Keratinocyte (primary cell): ENCODE data around the gene RPH3AL. TPM values are rescaled to one million over a fixed set of nuclear protein-coding genes. Genes with fewer than 3 reads are reported as not detected.

Experiments used
- DNase-seq: peaks from one replicate; pipeline ENCODE4 v3.0.0-alpha.2; 2011; ENCODE audit warnings: low read depth, missing footprints, low spot score
- FAIRE-seq: peaks from 2 replicates; lab custom pipeline; 2011; peaks lifted over from hg19 to GRCh38; lab: Jason Lieb, UNC
- H2AFZ ChIP-seq: 2 replicates; pipeline ENCODE4 v1.6.0; 2012; ENCODE audit warnings: low read length, control low read depth, inconsistent platforms; ENCODE audit not compliant: control insufficient read depth
- H3K27ac ChIP-seq: 2 replicates; pipeline ENCODE4 v1.5.1; 2011; ENCODE audit warnings: low read length; ENCODE audit not compliant: control insufficient read depth, insufficient read depth
- H3K27me3 ChIP-seq: 3 replicates; pipeline ENCODE4 v1.6.0; 2011; ENCODE audit warnings: low read length; ENCODE audit not compliant: control insufficient read depth, insufficient read depth; ENCODE audit errors: extremely low read depth
- H3K36me3 ChIP-seq, 2 experiments: 2 replicates in 1 of 2; 3 replicates in 1 of 2; pipeline ENCODE4 v1.5.1; 2011; ENCODE audit warnings: low read length in 2 of 2, mild to moderate bottlenecking in 1 of 2; ENCODE audit not compliant: control insufficient read depth in 2 of 2, insufficient read depth in 2 of 2; ENCODE audit errors: extremely low read depth in 1 of 2
- H3K4me1 ChIP-seq: 3 replicates; pipeline ENCODE4 v1.5.1; 2011; ENCODE audit warnings: low read length; ENCODE audit not compliant: control insufficient read depth, insufficient read depth; ENCODE audit errors: extremely low read depth
- H3K4me2 ChIP-seq: 3 replicates; pipeline ENCODE4 v1.6.0; 2011; ENCODE audit warnings: low read depth, low read length; ENCODE audit not compliant: control insufficient read depth, insufficient read depth; ENCODE audit errors: extremely low read depth
- H3K4me3 ChIP-seq, 3 experiments: fragments of 200-600 bp in 1 of 3; sonication (generic) in 1 of 3; 2 replicates in 2 of 3; 3 replicates in 1 of 3; pipeline ENCODE4 v1.5.1; 2011 to 2016; ENCODE audit warnings: low read length in 3 of 3, mild to moderate bottlenecking in 3 of 3, control low read depth in 2 of 3, inconsistent platforms in 1 of 3, low read depth in 1 of 3, mixed read lengths in 1 of 3, mixed run types in 1 of 3, moderate library complexity in 1 of 3; ENCODE audit not compliant: control insufficient read depth in 2 of 3, insufficient read depth in 2 of 3; ENCODE audit errors: extremely low read depth in 1 of 3
- H3K79me2 ChIP-seq: 2 replicates; pipeline ENCODE4 v1.6.0; 2012; ENCODE audit warnings: low read length; ENCODE audit not compliant: control insufficient read depth, insufficient read depth
- H3K9ac ChIP-seq: 3 replicates; pipeline ENCODE4 v1.6.0; 2011; ENCODE audit warnings: low read length; ENCODE audit not compliant: control insufficient read depth, insufficient read depth; ENCODE audit errors: extremely low read depth
- H3K9me1 ChIP-seq: 3 replicates; pipeline ENCODE4 v1.6.0; 2011; ENCODE audit warnings: low read length; ENCODE audit not compliant: control insufficient read depth, insufficient read depth; ENCODE audit errors: extremely low read depth
- H3K9me3 ChIP-seq: 2 replicates; pipeline ENCODE4 v1.5.1; 2012; ENCODE audit warnings: low read depth, low read length; ENCODE audit not compliant: control insufficient read depth
- H4K20me1 ChIP-seq: 3 replicates; pipeline ENCODE4 v1.6.0; 2011; ENCODE audit warnings: low read length; ENCODE audit not compliant: control insufficient read depth, insufficient read depth; ENCODE audit errors: extremely low read depth
- EZH2 ChIP-seq: IDR thresholded peaks from one replicate; pipeline ENCODE4 v1.6.1; 2012; ENCODE audit warnings: inconsistent platforms, mild to moderate bottlenecking, low read length, moderate library complexity
- dilution Hi-C: fragments of 300-500 bp; cut with MboI; formaldehyde crosslinking; loops from one replicate; pipeline ENCODE4 v1.7.0; 2020; ENCODE audit warnings: low sequenced_read_pairs; ENCODE audit not compliant: extremely low pct_ligation_motif_present
- polyA plus RNA-seq, 5 experiments: library from polyadenylated mRNA; depleted of rRNA in 3 of 5; stranded (reverse) in 3 of 5; stranded (forward) in 1 of 5; unstranded in 1 of 5; fragments of >200 nt; gene quantifications; 1 replicate in 1 of 5; 2 replicates in 3 of 5; 3 replicates in 1 of 5; pipeline versions ENCODE4 v1.2.1 to v1.2.3, GENCODE V29; 2011 to 2012; ENCODE audit warnings: missing spikeins in 2 of 5, low read depth in 1 of 5, low replicate concordance in 1 of 5
- TF ChIP-seq, protein P1 (sequence below), 3 experiments: IDR thresholded peaks in 1 of 3; conservative IDR thresholded peaks in 1 of 3; optimal IDR thresholded peaks in 1 of 3; 2 replicates in 2 of 3; 3 replicates in 1 of 3; pipeline versions ENCODE3 to v1.5.1; 2011; ENCODE audit warnings: low read length in 3 of 3, mild to moderate bottlenecking in 3 of 3, moderate library complexity in 2 of 3, control low read depth in 1 of 3, inconsistent platforms in 1 of 3; ENCODE audit not compliant: insufficient read depth in 2 of 3; ENCODE audit errors: extremely low read depth in 1 of 3

The RPH3AL gene
- polyA plus RNA-seq, 1 donor (not counting 4 experiments of a cell fraction or from before 2014, with no cell fraction given) = 0.31 TPM

DNA sequence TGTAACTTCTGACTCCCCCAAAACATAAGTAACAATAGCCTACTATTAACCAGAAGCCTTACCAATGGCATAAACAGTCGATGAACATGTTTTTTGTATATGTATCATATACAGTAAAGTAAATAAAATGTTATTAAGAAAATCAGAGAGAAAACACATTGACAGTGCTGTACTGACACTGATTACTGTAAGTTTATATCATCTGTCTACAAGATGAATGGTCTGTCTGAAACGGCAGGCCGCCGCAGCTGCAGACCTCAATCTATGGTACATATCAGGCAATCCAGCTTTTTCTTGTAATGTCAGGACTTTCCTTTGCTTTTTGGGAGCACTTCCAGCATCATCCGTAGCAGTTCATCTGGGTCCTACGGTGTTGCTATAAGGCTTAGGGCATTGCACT lies 44.2 kb upstream of the RPH3AL start:
- no peak for FAIRE-seq

DNA sequence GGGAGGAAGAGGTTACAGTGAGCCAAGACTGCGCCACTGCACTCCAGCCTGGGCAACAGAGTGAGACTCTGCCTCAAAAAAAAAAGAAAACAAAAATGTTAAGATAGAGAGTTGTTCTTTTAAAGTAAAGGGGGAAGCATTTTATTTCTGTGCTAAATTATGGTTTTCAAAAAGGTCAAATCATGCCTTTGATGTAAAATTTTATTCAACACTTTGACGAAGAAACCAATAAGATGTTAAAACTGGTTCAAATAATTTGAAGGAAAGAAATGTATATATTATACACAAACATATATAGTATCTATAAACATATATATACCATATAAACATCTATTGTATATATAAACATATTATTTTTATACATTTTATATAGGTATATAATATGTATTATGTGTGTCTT lies 43.4 kb upstream of the RPH3AL start:
- Histone ChIP-seq H3K9me1 (no peaks in the 10 kb centered on the region), H3K9ac (no peak overlapping the region), H3K36me3 (no peaks in the 10 kb centered on the region), H2AFZ (no peak overlapping the region), H3K27me3 (no peaks in the 10 kb centered on the region), H3K4me3 (no peak overlapping the region), H3K79me2 (no peaks in the 10 kb centered on the region), H3K27ac (no peak overlapping the region), H4K20me1 (no peaks in the 10 kb centered on the region), H3K9me3 (no peaks in the 10 kb centered on the region), H3K4me1 (no peaks in the 10 kb centered on the region), H3K4me2 (no peak overlapping the region)
- TF ChIP-seq, protein P1, sequence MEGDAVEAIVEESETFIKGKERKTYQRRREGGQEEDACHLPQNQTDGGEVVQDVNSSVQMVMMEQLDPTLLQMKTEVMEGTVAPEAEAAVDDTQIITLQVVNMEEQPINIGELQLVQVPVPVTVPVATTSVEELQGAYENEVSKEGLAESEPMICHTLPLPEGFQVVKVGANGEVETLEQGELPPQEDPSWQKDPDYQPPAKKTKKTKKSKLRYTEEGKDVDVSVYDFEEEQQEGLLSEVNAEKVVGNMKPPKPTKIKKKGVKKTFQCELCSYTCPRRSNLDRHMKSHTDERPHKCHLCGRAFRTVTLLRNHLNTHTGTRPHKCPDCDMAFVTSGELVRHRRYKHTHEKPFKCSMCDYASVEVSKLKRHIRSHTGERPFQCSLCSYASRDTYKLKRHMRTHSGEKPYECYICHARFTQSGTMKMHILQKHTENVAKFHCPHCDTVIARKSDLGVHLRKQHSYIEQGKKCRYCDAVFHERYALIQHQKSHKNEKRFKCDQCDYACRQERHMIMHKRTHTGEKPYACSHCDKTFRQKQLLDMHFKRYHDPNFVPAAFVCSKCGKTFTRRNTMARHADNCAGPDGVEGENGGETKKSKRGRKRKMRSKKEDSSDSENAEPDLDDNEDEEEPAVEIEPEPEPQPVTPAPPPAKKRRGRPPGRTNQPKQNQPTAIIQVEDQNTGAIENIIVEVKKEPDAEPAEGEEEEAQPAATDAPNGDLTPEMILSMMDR (optimal IDR thresholded peaks at IDR 0.05 in 1 of 3, IDR thresholded peaks at IDR 0.05 in 1 of 3, conservative IDR thresholded peaks at IDR 0.05 in 1 of 3; ENCODE audit: extremely low read depth in 1 of 3, insufficient read depth in 2 of 3, low read length in 3 of 3) = no peak
- TF ChIP-seq EZH2 = no peak
- FAIRE-seq = no peak
- DNase-seq = no peak
- dilution Hi-C loops = no loop called here

More for the DNA sequence above, 44.2 kb upstream of the RPH3AL start:
- H3K4me1 ChIP-seq = no peaks in the 10 kb centered on the region
- no peaks in the 10 kb centered on the region for H3K9me3 ChIP-seq
- dilution Hi-C loops = no loop called here
- no peak overlapping the region for H3K27ac ChIP-seq
- no peaks in the 10 kb centered on the region for H4K20me1 ChIP-seq
- DNase-seq = no peak
- no peak overlapping the region for H3K4me3 ChIP-seq
- H3K79me2 ChIP-seq = no peaks in the 10 kb centered on the region
- H3K4me2 ChIP-seq = no peak overlapping the region
- H3K9me1 ChIP-seq = no peaks in the 10 kb centered on the region
- H2AFZ ChIP-seq = no peak overlapping the region
- no peak overlapping the region for H3K9ac ChIP-seq
- no peaks in the 10 kb centered on the region for H3K36me3 ChIP-seq
- no peak for TF ChIP-seq EZH2
- TF ChIP-seq, protein P1 (optimal IDR thresholded peaks at IDR 0.05 in 1 of 3, IDR thresholded peaks at IDR 0.05 in 1 of 3, conservative IDR thresholded peaks at IDR 0.05 in 1 of 3; ENCODE audit: extremely low read depth in 1 of 3, insufficient read depth in 2 of 3, low read length in 3 of 3) = no peak
- no peaks in the 10 kb centered on the region for H3K27me3 ChIP-seq
